GM21737 (cell line): ENCODE results near the gene SNTB2.
A peak's percentile ranks its signal among the peaks of the same experiment; 100 is the strongest.

Source experiments
- ATAC-seq: cut with Tn5 transposase; IDR thresholded peaks from one replicate; pipeline ENCODE4 v1.9.1; 2021; ENCODE audit warnings: mild to moderate bottlenecking, moderate library complexity; ENCODE audit not compliant: unreplicated experiment

SNTB2 gene

DNA sequence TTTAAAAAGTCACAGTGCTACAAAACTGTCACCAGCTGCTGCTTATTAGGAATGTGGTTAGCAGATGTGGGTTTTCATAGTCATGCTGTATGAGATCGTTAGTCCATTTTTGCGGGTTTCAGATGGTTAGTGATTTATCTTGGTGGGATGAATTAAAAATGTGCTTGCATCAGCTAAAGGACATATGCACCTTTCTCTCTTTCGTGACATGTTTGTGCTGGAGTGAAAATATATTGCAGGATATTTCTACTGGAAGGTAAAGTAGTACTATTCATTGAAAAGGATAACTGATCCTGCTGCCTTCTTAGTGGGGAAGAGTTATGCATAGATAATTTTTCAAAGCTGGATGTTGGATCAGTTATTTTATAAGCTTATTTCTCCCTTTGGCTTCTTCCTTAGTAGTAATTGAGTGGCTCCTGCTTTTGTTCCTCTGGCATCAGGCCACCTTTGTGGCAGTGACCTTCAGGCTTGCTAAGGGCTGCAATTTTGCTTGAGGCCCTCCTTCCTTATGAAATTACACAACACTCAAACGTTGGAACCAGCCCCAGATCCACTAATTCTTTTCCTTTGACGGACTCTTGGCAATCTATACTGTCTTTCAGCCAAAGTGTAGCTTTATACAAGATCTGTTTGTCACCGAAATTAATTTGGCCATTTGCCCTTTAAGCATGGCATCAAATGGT is 7.5 kb upstream of the SNTB2 start:
- no peak for ATAC-seq

DNA sequence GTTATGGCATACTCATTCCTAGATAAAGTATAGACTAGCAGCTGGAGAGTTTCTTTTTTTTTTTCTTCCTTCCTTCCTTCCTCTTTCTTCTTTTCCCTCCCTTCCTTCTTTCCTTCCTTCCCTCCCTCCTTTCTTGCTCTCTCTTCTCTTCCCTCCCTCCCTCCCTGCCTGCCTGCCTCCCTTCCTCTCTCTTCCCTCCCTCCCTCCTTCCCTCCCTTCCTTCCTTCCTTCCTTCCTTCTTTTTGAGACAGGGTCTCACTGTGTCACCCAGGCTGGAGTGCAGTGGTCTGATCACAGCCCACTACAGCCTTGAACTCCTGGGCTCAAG is 7.0 kb upstream of the SNTB2 start:
- no peak for ATAC-seq

DNA sequence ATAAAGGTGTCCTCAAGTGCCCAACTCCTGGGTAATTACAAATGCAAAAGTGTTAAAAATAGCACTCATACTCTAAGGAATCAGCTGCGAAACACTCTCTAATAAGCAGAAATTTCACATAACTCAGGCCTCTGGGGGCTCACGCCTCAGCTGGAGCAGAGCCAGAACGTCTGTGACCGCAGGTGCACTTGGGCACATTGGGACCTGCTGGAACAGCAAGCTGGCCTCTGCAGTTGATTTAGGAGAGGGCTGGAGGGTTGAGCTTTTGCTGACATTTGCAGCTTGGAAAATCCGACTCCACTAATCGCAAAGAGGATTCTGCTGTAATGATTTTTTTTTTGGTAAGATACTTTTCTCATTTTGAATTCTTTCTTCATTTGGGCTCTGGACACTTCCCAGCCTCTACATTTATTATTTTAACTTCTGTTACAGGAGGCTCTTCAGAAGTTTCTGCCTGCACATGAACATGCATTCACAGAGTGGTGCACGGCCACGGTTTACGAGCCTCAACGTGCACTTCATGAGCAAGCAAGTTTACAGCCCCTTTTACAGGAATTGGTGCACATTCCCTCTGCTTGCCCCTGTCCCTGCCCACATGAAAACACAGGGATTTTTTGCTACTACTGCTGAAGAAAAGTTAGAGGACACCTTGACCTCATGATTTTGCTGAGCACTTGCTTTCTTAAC is 4.1 kb upstream of the SNTB2 start:
- no peak for ATAC-seq

DNA sequence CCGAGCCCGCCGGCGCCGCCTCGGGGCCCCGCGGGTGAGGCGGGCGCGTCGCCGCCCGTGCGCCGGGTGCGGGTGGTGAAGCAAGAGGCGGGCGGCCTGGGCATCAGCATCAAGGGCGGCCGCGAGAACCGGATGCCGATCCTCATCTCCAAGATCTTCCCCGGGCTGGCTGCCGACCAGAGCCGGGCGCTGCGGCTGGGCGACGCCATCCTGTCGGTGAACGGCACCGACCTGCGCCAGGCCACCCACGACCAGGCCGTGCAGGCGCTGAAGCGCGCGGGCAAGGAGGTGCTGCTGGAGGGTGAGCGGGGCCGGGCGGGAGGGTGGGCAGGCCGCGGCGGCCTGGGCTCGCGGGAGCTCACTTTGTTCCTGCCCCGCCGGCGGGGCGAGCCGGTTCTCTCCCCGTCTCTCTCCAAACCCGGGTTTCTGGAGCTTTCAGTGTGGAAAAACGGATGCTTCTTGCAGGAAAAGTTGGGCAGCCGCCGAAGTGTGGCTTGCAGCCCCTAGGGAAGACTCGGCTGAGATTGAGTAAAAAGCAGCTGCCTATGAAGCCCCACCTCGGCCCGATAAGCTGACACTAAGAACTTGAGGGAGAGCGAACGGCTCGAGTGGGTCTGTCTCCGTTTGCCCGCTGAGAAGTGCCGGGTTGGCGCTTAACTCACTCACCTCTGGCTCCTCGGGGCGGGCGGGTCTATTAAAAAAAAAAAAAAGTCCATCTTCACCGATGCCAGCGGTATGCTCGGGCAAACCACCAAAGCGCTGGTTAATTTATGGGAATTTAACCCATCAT is 677 bp downstream of the SNTB2 start:
- peak; percentile 38 for ATAC-seq

DNA sequence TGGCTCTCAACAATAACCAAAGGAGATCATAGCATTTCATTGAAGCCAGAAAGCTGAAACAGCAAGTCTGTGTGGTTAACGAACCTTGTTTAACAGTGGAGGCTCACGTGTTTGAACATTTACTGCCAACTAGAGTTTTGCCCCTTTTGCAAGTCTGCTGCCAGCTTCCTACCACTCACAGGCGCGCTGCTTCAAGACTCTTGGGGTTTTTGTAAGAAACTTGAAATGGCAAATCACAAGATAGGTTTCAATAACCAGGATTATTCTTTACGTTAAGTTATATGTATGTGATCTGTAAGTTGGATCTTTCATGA is 1.2 kb downstream of the SNTB2 start:
- ATAC-seq, result no peak

DNA sequence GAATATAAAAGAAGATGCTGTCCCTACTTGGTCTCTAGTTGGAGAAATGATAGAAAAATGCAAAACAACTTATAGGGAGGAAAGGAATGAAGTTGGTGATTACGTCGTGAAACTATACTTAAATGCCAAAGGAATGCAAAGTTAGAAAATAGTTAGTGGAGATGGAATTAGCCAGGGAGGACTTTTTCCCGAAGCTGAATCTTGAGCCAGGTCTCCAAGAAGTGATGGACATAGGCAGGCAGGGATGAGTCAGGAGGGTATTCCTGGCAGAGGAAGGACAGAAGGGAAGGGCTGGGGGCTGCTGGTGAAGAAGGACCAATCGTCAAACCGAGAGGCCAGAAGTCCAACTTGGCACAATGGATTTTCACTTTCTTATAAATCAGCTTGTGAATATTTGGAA is 1.8 kb downstream of the SNTB2 start:
- ATAC-seq, result no peak

DNA sequence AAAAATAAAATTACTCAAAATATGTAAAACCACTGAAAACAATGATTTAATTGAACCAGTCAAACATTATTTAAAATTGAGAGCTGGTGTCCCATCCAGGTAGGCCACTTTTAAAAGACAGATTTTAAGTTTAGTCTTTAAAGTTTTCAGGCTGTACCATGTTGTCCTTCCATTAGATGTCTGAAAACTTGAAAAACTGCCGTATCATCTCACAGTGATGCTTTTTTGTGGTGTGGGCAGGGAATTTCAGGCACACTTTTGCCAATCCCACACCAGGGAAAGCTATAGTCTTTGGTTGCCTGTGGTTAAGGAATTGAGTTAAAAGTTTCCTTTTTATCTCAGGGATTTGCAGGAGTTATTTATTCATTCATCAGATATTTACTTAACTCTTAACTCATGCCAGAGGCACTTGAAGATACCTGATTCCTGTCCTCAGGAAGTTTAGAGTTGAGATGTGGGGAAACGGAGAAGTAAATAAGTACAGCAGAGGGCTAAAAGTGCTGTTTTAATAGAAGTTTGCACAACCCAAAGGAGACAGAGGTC is 3.2 kb downstream of the SNTB2 start:
- no peak for ATAC-seq

DNA sequence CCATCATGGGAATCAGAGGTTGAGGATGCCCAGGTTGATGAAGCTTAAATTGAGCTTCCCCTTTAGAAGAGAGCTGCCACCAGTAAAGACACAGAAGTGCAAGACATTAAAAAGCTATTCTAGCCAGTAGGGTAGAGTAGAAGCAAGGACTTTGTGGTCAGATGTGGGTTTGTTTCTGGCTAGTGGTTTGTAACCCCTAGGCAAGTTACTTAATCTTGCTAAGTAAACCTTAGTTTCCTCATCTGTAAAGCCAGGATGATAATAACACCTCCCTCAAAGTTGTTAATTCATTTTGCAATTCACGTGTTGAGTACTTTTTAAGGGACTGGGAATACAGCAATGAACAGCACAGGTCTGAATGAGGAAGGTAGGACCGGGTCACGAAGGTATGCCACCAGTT is 3.6 kb downstream of the SNTB2 start:
- ATAC-seq, result no peak

DNA sequence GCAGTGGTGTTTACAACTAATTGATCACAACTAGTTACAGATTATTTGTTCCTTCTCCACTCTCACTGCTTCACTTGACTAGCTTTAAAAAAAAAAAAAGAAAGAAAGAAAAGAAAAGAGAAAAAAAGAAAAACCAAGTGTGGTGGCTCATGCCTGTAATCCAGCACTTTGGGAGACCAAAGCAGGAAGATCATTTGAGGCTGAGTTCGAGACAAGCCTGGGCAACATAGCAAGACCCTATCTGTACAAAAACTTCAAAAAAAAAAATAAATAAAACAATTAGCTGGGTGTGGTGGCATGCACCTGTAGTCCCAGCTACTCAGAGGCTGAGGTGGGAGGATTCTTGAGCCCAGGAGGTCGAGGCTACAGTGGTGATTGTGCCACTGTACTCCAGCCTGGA is 4.2 kb downstream of the SNTB2 start:
- ATAC-seq, result no peak

DNA sequence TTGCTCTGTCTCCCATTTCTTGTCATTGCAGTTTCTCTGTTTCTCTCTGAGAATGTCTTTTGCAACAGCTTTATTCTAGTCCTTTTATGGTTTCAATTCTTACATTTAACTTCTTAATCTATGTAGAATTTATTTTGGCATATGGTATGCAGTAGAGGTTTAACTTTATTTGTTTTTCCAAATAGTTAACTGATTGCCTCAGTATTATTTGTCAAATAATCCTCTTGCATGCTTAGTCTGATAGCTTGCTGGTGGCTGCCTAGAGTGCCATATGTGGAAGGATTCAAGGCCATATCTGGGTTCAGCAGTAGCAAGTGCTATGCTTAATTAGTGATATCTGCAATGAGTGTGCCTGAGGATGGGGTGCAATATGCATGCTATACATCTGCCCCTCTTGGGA is 6.9 kb downstream of the SNTB2 start:
- ATAC-seq, result no peak

DNA sequence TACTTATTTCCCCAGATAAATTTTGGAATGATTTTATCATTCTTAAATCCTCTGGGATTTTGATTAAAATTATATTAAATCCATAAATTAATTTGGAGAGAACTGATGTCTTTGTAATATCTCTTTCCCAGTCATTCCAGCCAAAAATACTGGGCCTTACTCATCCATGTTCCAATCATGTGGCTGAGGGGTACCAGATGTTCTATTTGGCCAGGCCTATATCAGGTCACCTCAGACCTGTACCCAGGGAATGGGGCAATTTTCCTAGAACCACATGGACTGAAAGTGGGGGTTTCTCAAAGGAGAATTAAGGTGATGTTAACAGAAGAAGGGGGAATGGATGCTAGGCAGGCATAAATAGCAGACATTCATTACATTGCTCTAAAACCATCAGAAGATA is 7.5 kb downstream of the SNTB2 start:
- ATAC-seq, result no peak

DNA sequence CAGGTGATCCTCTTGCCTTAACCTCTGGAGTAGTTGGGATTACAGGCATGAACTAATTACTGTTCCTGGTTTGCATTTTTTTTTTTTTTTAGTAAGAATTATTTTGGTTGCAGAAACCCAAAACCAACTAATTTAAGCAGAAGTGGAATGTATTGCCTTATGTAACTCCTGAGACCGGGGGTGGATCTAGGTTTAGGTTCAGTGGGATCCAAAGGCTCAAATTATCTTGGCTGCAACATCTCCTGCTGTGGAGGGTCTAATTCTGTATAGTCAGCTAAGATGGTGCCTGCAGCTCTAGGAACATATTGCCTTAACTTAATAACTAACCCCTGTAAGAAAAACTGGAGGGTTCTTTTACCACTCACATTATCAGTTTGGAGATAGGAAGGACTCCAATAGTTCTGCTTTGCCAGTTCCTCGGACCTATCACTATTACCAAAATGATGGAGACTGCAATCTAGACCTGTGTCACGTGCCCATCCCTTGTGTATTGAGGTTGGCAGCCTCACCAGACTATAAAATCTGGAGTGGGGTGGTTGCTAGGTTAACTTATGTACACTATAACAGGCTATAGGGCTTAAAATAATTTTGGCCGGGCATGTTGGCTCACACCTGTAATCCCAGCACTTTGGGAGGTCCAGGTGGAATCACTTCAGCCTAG is 8.5 kb downstream of the SNTB2 start:
- no peak for ATAC-seq

DNA sequence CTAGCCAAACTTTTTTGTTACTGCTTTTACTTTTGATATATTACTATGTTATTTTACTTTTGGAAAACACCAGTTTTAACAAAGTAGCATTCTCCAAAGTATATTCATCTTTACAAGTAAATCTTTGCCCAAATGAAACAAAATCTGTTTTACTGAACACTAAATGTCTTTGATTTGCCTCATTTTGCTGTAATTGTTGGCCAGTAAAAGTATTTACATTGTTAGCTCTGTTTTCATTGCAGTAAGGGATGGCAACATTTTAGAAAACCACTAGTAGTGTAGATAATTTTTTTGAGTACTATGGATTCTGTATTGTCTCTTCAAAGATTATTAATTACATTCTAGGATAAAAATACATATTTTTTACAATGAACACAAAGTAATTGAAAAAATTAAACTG is 10.6 kb downstream of the SNTB2 start:
- no peak for ATAC-seq

DNA sequence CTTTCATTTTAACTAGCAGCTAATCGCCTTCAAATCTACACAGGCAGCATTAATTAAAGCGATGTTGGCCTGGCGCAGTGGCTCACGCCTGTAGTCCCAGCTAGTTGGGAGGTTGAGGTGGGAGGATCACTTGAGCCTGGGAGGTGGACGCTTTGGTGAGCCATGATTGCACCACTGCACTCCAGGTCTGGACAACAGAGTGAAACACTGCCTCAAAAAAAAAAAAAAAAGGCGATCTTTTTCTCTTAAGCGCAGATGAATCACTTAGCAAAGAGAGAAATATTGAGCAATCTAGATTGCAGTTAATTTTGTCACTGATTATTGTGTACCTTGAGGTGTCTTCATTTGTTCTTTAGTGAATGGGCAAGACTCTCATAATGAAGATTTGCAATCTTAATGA is 12.4 kb downstream of the SNTB2 start:
- ATAC-seq, result no peak

DNA sequence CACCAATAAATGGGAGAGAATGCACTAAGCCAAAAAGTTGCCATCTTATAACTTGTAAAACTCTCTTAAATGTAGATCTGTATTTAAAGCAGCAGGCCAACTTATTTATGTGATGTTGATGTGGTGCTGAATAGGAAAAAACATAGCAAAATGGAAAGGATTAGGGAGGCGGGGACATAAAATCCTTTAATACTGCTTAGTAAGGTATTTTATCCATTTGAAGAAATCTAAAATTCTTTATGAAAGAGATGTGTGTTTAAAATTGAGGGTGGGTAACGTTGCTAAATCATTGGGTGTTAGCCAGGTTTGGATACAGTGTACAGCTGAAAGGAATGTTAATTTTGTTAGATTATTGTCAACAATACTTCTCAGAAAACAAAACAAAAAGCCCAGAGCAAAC is 14.3 kb downstream of the SNTB2 start:
- no peak for ATAC-seq

DNA sequence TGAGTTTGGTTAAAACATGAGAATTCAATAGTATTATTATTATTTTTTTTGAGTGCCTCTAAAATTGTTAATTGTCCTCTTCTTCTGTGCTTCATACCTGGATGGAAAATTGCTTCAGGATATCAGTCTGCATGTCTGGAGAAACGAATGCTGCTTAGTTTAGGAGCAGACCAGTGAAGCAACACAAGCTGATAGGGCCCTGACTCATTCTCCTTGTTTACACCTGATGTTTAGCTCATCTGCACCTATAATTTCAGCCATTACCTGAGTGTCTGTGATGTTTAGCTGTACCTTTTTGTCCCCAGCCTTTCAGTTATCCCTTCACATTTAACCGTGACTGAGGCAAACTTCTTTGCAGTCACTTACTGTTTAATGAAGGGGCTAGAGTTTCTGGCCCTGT is 14.8 kb downstream of the SNTB2 start:
- no peak for ATAC-seq

DNA sequence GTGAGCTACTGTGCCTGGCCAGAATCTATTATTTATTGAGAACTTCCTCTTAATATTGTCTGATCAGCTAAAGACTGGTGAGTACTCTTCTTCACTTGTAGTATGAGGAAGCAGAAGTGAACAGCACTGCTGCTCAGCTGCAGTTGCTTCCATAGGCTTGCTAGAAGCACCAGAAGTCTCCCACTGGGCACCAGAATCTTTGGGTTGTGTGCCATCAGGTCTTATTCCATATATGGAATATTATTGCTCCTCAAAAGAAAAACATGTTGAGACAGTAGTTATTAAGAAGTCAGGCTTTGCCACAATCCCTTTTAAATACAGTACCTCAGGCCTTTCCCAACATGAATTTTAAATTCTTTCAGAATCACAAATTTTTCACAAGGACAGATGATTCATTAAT is 17.2 kb downstream of the SNTB2 start:
- ATAC-seq, result no peak

DNA sequence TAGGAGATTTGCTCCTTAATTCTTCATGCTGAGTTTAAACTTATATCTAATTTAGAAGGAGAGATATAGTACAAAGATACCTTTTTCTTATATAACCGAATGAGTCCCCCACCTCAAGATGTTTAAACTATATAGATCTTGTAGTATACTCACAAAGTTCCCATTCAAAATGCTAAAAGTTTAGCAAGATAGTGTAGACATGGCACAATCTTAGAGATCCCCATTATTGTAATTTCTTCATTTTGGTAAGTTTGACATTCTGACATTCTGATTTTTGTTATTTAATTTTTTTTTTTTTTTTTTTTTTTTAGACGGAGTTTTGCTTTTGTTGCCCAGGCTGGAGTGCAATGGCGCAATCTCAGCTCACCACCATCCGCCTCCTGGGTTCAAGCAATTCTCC is 22.8 kb downstream of the SNTB2 start:
- ATAC-seq, result no peak

DNA sequence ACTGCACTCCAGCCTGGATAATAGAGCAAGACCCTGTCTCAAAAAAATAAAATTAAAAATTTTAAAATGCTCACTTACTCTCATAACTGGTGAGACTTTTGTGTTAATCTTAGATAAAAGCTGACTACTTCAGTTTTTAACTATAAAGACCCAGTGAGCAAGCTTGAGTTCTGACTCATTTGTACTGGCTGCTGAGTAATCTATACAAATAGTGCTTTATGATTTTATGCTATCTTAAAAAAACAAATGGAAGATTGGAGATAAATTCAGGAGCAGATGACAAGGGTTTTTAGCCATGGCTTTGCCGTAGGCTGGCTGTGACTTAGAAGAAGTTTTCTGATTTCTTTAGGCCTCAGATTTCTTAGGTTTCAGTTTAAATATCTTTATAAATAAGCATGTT is 30.5 kb downstream of the SNTB2 start:
- ATAC-seq, result no peak

DNA sequence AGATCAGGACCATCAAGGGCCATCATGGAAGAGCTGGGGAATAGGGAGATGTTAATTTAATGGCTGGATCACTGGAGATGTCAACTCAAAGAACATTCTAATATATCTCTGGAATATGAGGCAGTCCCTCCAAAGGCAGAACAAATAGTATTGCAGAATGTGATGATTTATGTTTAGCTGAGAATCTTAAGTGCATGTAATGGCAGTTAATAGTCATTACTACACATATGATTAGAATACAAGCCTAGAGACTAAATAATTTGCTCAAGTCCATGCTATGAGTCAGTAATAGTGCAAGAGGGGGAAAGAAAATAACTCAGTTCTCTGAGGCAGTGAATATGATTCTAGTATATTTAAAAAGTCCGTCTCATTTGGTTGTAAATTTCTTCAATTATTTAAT is 32.3 kb downstream of the SNTB2 start:
- ATAC-seq, result no peak

DNA sequence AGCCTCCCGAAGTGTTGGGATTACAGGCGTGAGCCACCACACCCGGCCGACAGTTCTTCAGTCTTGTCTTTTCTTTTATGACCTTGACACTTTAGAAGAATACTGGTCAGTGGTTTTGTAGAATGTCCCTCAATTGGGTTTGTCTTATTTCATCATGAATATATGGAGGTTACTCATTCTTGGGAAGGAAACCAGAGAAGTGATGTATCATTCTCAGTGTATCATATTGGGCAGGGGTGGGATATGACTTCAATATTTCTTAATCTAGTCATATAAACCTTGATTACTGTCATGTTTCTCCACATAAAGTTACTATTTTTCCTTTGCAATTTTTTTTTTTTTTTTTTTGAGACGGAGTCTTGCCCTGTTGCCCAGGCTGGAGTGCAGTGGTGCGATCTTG is 36.9 kb downstream of the SNTB2 start:
- ATAC-seq, result no peak

DNA sequence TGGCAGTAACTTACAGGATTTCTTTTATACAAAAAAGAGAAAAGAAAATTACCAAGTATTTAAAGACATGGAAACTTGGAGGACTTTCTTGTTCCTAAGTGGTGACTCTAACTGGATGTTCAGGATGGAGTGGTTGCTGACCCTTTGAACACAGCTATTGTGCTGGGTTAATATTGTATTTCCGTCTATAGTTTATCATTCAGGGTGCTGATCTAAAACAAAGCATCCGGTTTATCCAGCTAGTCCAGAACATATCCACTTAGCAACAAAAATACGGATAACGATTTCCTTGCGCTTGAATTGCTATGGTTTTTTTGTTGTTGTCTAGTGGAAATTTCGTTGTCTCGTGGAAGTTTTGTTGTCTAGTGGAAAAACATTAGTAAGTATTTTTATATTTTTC is 38.2 kb downstream of the SNTB2 start:
- ATAC-seq, result no peak
